ENCODE results near the gene SPTLC1. TPM values are rescaled to one million over a fixed set of nuclear protein-coding genes. Genes with fewer than 3 reads are reported as not detected.

SPTLC1 gene
- total and polyA plus RNA-seq, 2 of the 8 experiments (the other 6 are each of a cell fraction or from before 2014, with no cell fraction given), result 34.2 to 62.1 TPM

- Histone ChIP-seq H2BK20ac (ENCODE audit: low read length) (no peak overlapping the region), H3K27ac (ENCODE audit: low read depth, low read length) (no peak overlapping the region), H3K36me3 (ENCODE audit: control insufficient read depth in 2 of 4, insufficient read depth in 4 of 4, low read length in 3 of 4) (peaks cover 2 to 5% (median 3%) of the 10 kb centered on the region in 4 experiments; a peak in 2 of 8 replicates), H3K9me3 (ENCODE audit: insufficient read depth in 2 of 2, low read depth in 1 of 2, low read length in 1 of 2) (no peaks in the 10 kb centered on the region; a peak in 1 of 4 replicates), H3K23me2 (ENCODE audit: low read depth, low read length) (no peaks in the 10 kb centered on the region), H2AFZ (ENCODE audit: low read length) (no peak overlapping the region), H2BK15ac (ENCODE audit: low read length) (no peak overlapping the region), H4K91ac (replicated peaks; ENCODE audit: insufficient read length, low read length) (no peak overlapping the region), H3K18ac (ENCODE audit: extremely low read depth, low read length) (no peak overlapping the region), H2AK5ac (ENCODE audit: low read depth, low read length) (no peak overlapping the region), H2BK120ac (replicated peaks; ENCODE audit: low read depth, low read length) (no peak overlapping the region), H3K4ac (replicated peaks; ENCODE audit: insufficient read length, low read depth, low read length) (no peak overlapping the region), H2BK12ac (ENCODE audit: low read depth, low read length) (no peak overlapping the region), H4K8ac (ENCODE audit: extremely low read depth, insufficient read depth, low read length) (no peak overlapping the region), H3K4me3 (ENCODE audit: extremely low read depth in 1 of 4, insufficient read depth in 2 of 4, low read depth in 3 of 4, low read length in 4 of 4) (no peak overlapping the region), H4K5ac (ENCODE audit: insufficient read length, low read depth, low read length) (no peak overlapping the region), H3K23ac (ENCODE audit: insufficient read length) (no peak overlapping the region), H3K14ac (ENCODE audit: insufficient read length) (no peak overlapping the region), H3K9ac (replicated peaks in 1 of 4; ENCODE audit: extremely low read depth in 1 of 4, low read depth in 3 of 4, low read length in 3 of 4) (no peak overlapping the region), H3K79me1 (ENCODE audit: low read depth, low read length) (peaks cover 2% of the 10 kb centered on the region; the same call in 1 of the 2 replicates), H3K4me2 (ENCODE audit: insufficient read depth in 1 of 2, low read depth in 2 of 2, low read length in 2 of 2) (no peak overlapping the region), H3K4me1 (replicated peaks in 1 of 4; ENCODE audit: control insufficient read depth in 3 of 4, insufficient read depth in 4 of 4, low read length in 3 of 4) (peaks cover 0 to 2% (median 0%) of the 10 kb centered on the region in 4 experiments; a peak in 1 of 7 replicates), H3K79me2 (ENCODE audit: control insufficient read depth in 1 of 2, insufficient read depth in 2 of 2, low read length in 2 of 2) (peaks cover 0 to 39% of the 10 kb centered on the region in 2 experiments; a peak in 3 of 4 replicates), H3K56ac (replicated peaks; ENCODE audit: insufficient read length, low read depth, low read length) (no peak overlapping the region), H4K20me1 (replicated peaks in 1 of 2; ENCODE audit: control insufficient read depth in 1 of 2, insufficient read depth in 2 of 2, low read length in 2 of 2) (no peaks in the 10 kb centered on the region), H2BK5ac (ENCODE audit: low read depth, low read length) (no peak overlapping the region), H3K27me3 (replicated peaks in 1 of 4; ENCODE audit: control insufficient read depth in 3 of 4, extremely low read depth in 1 of 4, insufficient read depth in 3 of 4, low read length in 3 of 4) (no peaks in the 10 kb centered on the region)
- 84% methylated on average over 1 of the region's 1 CpG; no CpG with 5 or more reads in 1 of the 2 experiments for WGBS, 2 experiments (ENCODE audit: extremely low coverage in 1 of 2, insufficient coverage in 1 of 2, insufficient read length in 1 of 2, insufficient replicate concordance in 2 of 2, low coverage in 1 of 2, low lambda C conversion rate in 2 of 2, missing lambda C conversion rate in 1 of 2)
- DNase-seq (ENCODE audit: low read depth in 1 of 2, low spot score in 2 of 2) (no peak), FAIRE-seq (no peak)
- ChIA-PET POLR2A (ENCODE audit: partially characterized antibody) (interaction anchor here (1.2 kb wide), 1 partner anchor 9 kb away, joined by 4 read pairs; no protein-coding TSS in a partner anchor), CTCF (ENCODE audit: partially characterized antibody) (no interaction called here)
Measured at GRCh38 chr9:92098638-92099037, 16.6 kb downstream of the SPTLC1 start.
